Nephron (organoid): ENCODE results near the gene VPS26C.

Source experiments
- H3K27ac Mint-ChIP-seq, 3 experiments: 2 replicates each; pipeline ENCODE4 v1.8.0; 2020; ENCODE audit warnings: mixed read lengths in 3 of 3, mild to moderate bottlenecking in 2 of 3, moderate library complexity in 1 of 3
- H3K27me3 Mint-ChIP-seq: 2 replicates; pipeline ENCODE4 v1.8.0; 2021; ENCODE audit warnings: low read depth, mild to moderate bottlenecking, moderate library complexity, mixed read lengths
- H3K36me3 Mint-ChIP-seq: 2 replicates; pipeline ENCODE4 v1.8.0; 2020; ENCODE audit warnings: low read depth, mixed read lengths
- H3K4me1 Mint-ChIP-seq: 2 replicates; pipeline ENCODE4 v1.8.0; 2020; ENCODE audit warnings: mixed read lengths
- H3K4me3 Mint-ChIP-seq, 3 experiments: 2 replicates each; pipeline ENCODE4 v1.8.0; 2020; ENCODE audit warnings: mild to moderate bottlenecking in 3 of 3, mixed read lengths in 3 of 3, moderate library complexity in 2 of 3
- H3K9me3 Mint-ChIP-seq: 2 replicates; pipeline ENCODE4 v1.8.0; 2020; ENCODE audit warnings: mixed read lengths
- TF ChIP-seq, protein P1 (sequence below), 3 experiments: fragments of 200-600 bp; sonication (generic); IDR thresholded peaks; one replicate each; pipeline ENCODE4 v1.5.0; 2021; ENCODE audit warnings: antibody characterized with exemption in 3 of 3; ENCODE audit not compliant: unreplicated experiment in 3 of 3

The VPS26C gene

GRCh38 chr21:37220433-37220980 lies 46.6 kb downstream of the VPS26C start:
- TF ChIP-seq, protein P1, sequence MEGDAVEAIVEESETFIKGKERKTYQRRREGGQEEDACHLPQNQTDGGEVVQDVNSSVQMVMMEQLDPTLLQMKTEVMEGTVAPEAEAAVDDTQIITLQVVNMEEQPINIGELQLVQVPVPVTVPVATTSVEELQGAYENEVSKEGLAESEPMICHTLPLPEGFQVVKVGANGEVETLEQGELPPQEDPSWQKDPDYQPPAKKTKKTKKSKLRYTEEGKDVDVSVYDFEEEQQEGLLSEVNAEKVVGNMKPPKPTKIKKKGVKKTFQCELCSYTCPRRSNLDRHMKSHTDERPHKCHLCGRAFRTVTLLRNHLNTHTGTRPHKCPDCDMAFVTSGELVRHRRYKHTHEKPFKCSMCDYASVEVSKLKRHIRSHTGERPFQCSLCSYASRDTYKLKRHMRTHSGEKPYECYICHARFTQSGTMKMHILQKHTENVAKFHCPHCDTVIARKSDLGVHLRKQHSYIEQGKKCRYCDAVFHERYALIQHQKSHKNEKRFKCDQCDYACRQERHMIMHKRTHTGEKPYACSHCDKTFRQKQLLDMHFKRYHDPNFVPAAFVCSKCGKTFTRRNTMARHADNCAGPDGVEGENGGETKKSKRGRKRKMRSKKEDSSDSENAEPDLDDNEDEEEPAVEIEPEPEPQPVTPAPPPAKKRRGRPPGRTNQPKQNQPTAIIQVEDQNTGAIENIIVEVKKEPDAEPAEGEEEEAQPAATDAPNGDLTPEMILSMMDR (IDR thresholded peaks at IDR 0.05; ENCODE audit: unreplicated experiment in 3 of 3) = no peak
- peak overlapping the region; percentile 80 to 84 (median 84) for H3K4me3 Mint-ChIP-seq
- no peaks in the 10 kb centered on the region for H3K4me1 Mint-ChIP-seq
- H3K27me3 Mint-ChIP-seq = no peaks in the 10 kb centered on the region
- H3K9me3 Mint-ChIP-seq = peaks cover 4% of the 10 kb centered on the region
- H3K27ac Mint-ChIP-seq = peak overlapping the region in 2 of 3 experiments; percentile 43 to 50
- peaks cover 62% of the 10 kb centered on the region for H3K36me3 Mint-ChIP-seq

- peaks cover 56% of the 10 kb centered on the region for H3K36me3 Mint-ChIP-seq
- H3K4me1 Mint-ChIP-seq = no peaks in the 10 kb centered on the region
- peaks cover 4% of the 10 kb centered on the region for H3K9me3 Mint-ChIP-seq
- TF ChIP-seq, protein P1 (IDR thresholded peaks at IDR 0.05; ENCODE audit: unreplicated experiment in 3 of 3) = no peak
- peak overlapping the region; percentile 80 to 84 (median 84) for H3K4me3 Mint-ChIP-seq
- no peaks in the 10 kb centered on the region for H3K27me3 Mint-ChIP-seq
- H3K27ac Mint-ChIP-seq = no peak overlapping the region
Observed at GRCh38 chr21:37219761-37220432, 47.2 kb downstream of the VPS26C start.

- no peak overlapping the region for H3K4me3 Mint-ChIP-seq
- H3K27me3 Mint-ChIP-seq = no peaks in the 10 kb centered on the region
- H3K4me1 Mint-ChIP-seq = no peaks in the 10 kb centered on the region
- H3K9me3 Mint-ChIP-seq = peaks cover 6% of the 10 kb centered on the region
- TF ChIP-seq, protein P1 (IDR thresholded peaks at IDR 0.05; ENCODE audit: unreplicated experiment in 3 of 3) = no peak
- peaks cover 21% of the 10 kb centered on the region for H3K36me3 Mint-ChIP-seq
- H3K27ac Mint-ChIP-seq = no peak overlapping the region
Observed at GRCh38 chr21:37214952-37215351, 52.2 kb downstream of the VPS26C start.

GRCh38 chr21:37210799-37211198 lies 56.3 kb downstream of the VPS26C start:
- Mint-ChIP-seq H3K36me3 (peaks cover 13% of the 10 kb centered on the region), H3K27ac (no peak overlapping the region)
- TF ChIP-seq, protein P1 (IDR thresholded peaks at IDR 0.05; ENCODE audit: unreplicated experiment in 3 of 3) = no peak

DNA sequence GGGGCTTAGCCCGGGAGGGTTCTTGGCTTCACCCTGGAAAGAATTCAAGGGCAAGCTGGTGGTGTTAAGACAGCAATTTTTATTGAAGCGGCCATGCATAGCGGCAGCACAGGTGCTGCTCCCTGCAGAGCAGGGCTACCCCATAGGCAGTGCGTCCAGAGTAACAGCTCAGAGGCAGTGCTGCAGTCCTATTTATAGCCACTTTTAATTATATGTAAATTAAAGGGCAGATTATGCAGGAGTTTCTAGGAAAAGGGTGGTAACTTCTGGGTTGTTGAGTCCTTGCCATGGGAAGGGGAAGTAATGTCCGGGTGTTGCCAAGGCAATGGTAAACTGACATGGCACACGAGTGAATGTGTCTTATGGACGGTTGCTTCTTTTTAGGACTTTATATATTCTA lies 57.0 kb downstream of the VPS26C start:
- H3K36me3 Mint-ChIP-seq = peaks cover 19% of the 10 kb centered on the region
- TF ChIP-seq, protein P1 (IDR thresholded peaks at IDR 0.05; ENCODE audit: unreplicated experiment in 3 of 3) = no peak
- no peaks in the 10 kb centered on the region for H3K4me1 Mint-ChIP-seq
- H3K9me3 Mint-ChIP-seq = peaks cover 14% of the 10 kb centered on the region
- no peaks in the 10 kb centered on the region for H3K27me3 Mint-ChIP-seq
- no peak overlapping the region for H3K27ac Mint-ChIP-seq
- no peak overlapping the region for H3K4me3 Mint-ChIP-seq

More at GRCh38 chr21:37210799-37211198, 56.3 kb downstream of the VPS26C start:
- H3K9me3 Mint-ChIP-seq = peaks cover 14% of the 10 kb centered on the region
- H3K4me3 Mint-ChIP-seq = no peak overlapping the region
- H3K27me3 Mint-ChIP-seq = no peaks in the 10 kb centered on the region
- no peaks in the 10 kb centered on the region for H3K4me1 Mint-ChIP-seq
